GM12878 (cell line): ENCODE data around the gene SPR.

Experiments
- CTCF ChIP-seq, 3 experiments: IDR thresholded peaks in 2 of 3; conservative IDR thresholded peaks in 1 of 3; 2 replicates each; pipeline ENCODE4 v1.5.1; 2011; ENCODE audit warnings: low read depth in 3 of 3, low read length in 3 of 3, mild to moderate bottlenecking in 3 of 3, control low read depth in 2 of 3, moderate library complexity in 2 of 3, inconsistent platforms in 1 of 3, mixed read lengths in 1 of 3; ENCODE audit not compliant: control insufficient read depth in 2 of 3, insufficient read depth in 1 of 3; ENCODE audit errors: extremely low read depth in 1 of 3
- GABPA ChIP-seq: IDR thresholded peaks from 2 replicates; pipeline ENCODE4 v1.6.1; 2014; ENCODE audit warnings: antibody characterized with exemption, low read depth, mild to moderate bottlenecking, inconsistent platforms
- KDM1A ChIP-seq: fragments of 200-600 bp; sonication (generic); IDR thresholded peaks from 2 replicates; pipeline ENCODE4 v1.6.1; 2016; ENCODE audit warnings: borderline replicate concordance
- NFXL1 ChIP-seq: fragments of 450-650 bp; IDR thresholded peaks from 2 replicates; pipeline ENCODE4 v1.6.1; 2017; ENCODE audit warnings: antibody characterized with exemption, mild to moderate bottlenecking, borderline replicate concordance
- RCOR1 ChIP-seq: conservative IDR thresholded peaks from 2 replicates; pipeline ENCODE4 v1.6.1; 2012; ENCODE audit warnings: low read depth, low read length, improper control_type of control experiment
- SKIL ChIP-seq: fragments of 450-650 bp; IDR thresholded peaks from 2 replicates; pipeline ENCODE4 v1.6.1; 2017; ENCODE audit warnings: mild to moderate bottlenecking, low read depth, inconsistent platforms; ENCODE audit not compliant: poor library complexity, severe bottlenecking
- SP1 ChIP-seq: IDR thresholded peaks from one replicate; pipeline ENCODE4 v1.6.1; 2011; ENCODE audit warnings: low read depth, low read length

GRCh38 chr2:72859831-72860262 lies 27.4 kb upstream of the SPR start:
- TF ChIP-seq CTCF (IDR thresholded peaks at IDR 0.05 in 2 of 3, conservative IDR thresholded peaks at IDR 0.05 in 1 of 3; ENCODE audit: control insufficient read depth in 2 of 3, extremely low read depth in 1 of 3, insufficient read depth in 1 of 3, low read depth in 3 of 3, low read length in 3 of 3) (peak; percentile 52 to 80 (median 72)), SKIL (no peak), RCOR1 (no peak), SP1 (no peak), NFXL1 (no peak), KDM1A (no peak), GABPA (no peak)
